H1 (cell line): ENCODE results near the gene SRP14. TPM values are rescaled to one million over a fixed set of nuclear protein-coding genes. Genes with fewer than 3 reads are reported as not detected.
A peak's percentile ranks its signal among the peaks of the same experiment; 100 is the strongest.

Experiments used
- CTCF ChIA-PET: fragments of 300-600 bp; sonication (Branson Sonifier 250); formaldehyde crosslinking; loops from one replicate; lab custom pipeline; 2021; ENCODE audit not compliant: partially characterized antibody; lab: Charles Lee
- POLR2A ChIA-PET: fragments of 300-600 bp; sonication (Branson Sonifier 250); formaldehyde crosslinking; loops from one replicate; lab custom pipeline; 2021; ENCODE audit warnings: inconsistent platforms; ENCODE audit not compliant: partially characterized antibody; lab: Charles Lee
- DNase-seq, 2 experiments: peaks; one replicate each; pipeline versions ENCODE4 v3.0.0 to v3.0.0-alpha.2; 2010 to 2022; ENCODE audit warnings: low spot score in 2 of 2, low read depth in 1 of 2, mixed read lengths in 1 of 2
- FAIRE-seq: peaks from 2 replicates; lab custom pipeline; 2011; peaks lifted over from hg19 to GRCh38; lab: Jason Lieb, UNC
- H2AFZ ChIP-seq: 2 replicates; pipeline ENCODE4 v1.8.1; 2012; ENCODE audit warnings: low read length, inconsistent platforms
- H2AK5ac ChIP-seq: 2 replicates; pipeline ENCODE4 v1.6.1; 2013; ENCODE audit warnings: low read depth, low read length
- H2BK120ac ChIP-seq: replicated peaks from 2 replicates; pipeline ENCODE3; 2013; ENCODE audit warnings: low read depth, low read length, inconsistent platforms
- H2BK12ac ChIP-seq: 2 replicates; pipeline ENCODE4 v1.6.1; 2013; ENCODE audit warnings: low read depth, low read length
- H2BK15ac ChIP-seq: 2 replicates; pipeline ENCODE4 v1.6.1; 2013; ENCODE audit warnings: low read length
- H2BK20ac ChIP-seq: 2 replicates; pipeline ENCODE4 v1.6.1; 2013; ENCODE audit warnings: low read length
- H2BK5ac ChIP-seq: 2 replicates; pipeline ENCODE4 v1.6.1; 2013; ENCODE audit warnings: low read depth, low read length
- H3K14ac ChIP-seq: 2 replicates; pipeline ENCODE4 v1.6.1; 2013; ENCODE audit warnings: inconsistent platforms; ENCODE audit not compliant: insufficient read length
- H3K18ac ChIP-seq: 2 replicates; pipeline ENCODE4 v1.6.1; 2013; ENCODE audit warnings: low read length; ENCODE audit errors: extremely low read depth
- H3K23ac ChIP-seq: 2 replicates; pipeline ENCODE4 v1.6.1; 2013; ENCODE audit warnings: inconsistent platforms; ENCODE audit not compliant: insufficient read length
- H3K23me2 ChIP-seq: 2 replicates; pipeline ENCODE4 v1.6.1; 2013; ENCODE audit warnings: low read depth, low read length
- H3K27ac ChIP-seq: 2 replicates; pipeline ENCODE4 v1.6.1; 2011; ENCODE audit warnings: low read depth, low read length, inconsistent platforms
- H3K27me3 ChIP-seq, 4 experiments: replicated peaks in 1 of 4; 1 replicate in 1 of 4; 2 replicates in 3 of 4; pipeline versions ENCODE4 v1.6.1 to v1.8.1; 2011 to 2013; ENCODE audit warnings: low read length in 3 of 4, mild to moderate bottlenecking in 3 of 4, inconsistent platforms in 2 of 4, mixed read lengths in 2 of 4, moderate library complexity in 1 of 4; ENCODE audit not compliant: control insufficient read depth in 3 of 4, insufficient read depth in 3 of 4; ENCODE audit errors: extremely low read depth in 1 of 4
- H3K36me3 ChIP-seq, 4 experiments: 2 replicates each; pipeline versions ENCODE4 v1.6.1 to v1.8.1; 2011 to 2013; ENCODE audit warnings: mild to moderate bottlenecking in 4 of 4, low read length in 3 of 4, moderate library complexity in 2 of 4, control low read depth in 1 of 4, inconsistent platforms in 1 of 4; ENCODE audit not compliant: insufficient read depth in 4 of 4, control insufficient read depth in 2 of 4
- H3K4ac ChIP-seq: replicated peaks from 2 replicates; pipeline ENCODE3; 2013; ENCODE audit warnings: low read length, low read depth, mixed read lengths, inconsistent platforms; ENCODE audit not compliant: insufficient read length
- H3K4me1 ChIP-seq, 4 experiments: replicated peaks in 1 of 4; 1 replicate in 1 of 4; 2 replicates in 3 of 4; pipeline versions ENCODE4 v1.6.1 to v1.8.1; 2011 to 2013; ENCODE audit warnings: low read length in 3 of 4, inconsistent platforms in 2 of 4, mixed read lengths in 1 of 4; ENCODE audit not compliant: insufficient read depth in 4 of 4, control insufficient read depth in 3 of 4
- H3K4me2 ChIP-seq, 2 experiments: 2 replicates each; pipeline versions ENCODE4 v1.6.1 to v1.8.1; 2011 to 2013; ENCODE audit warnings: low read depth in 2 of 2, low read length in 2 of 2, control low read depth in 1 of 2, inconsistent platforms in 1 of 2, mild to moderate bottlenecking in 1 of 2; ENCODE audit not compliant: insufficient read depth in 1 of 2
- H3K4me3 ChIP-seq, 4 experiments: fragments of 200-600, 300-600 bp in 1 of 4; sonication (generic), shearing (Covaris generic), sonication (Bioruptor Twin) in 1 of 4; 2 replicates each; pipeline versions ENCODE4 v1.5.1 to v1.8.1; 2011 to 2016; ENCODE audit warnings: low read length in 4 of 4, low read depth in 3 of 4, control low read depth in 2 of 4, inconsistent platforms in 2 of 4, mild to moderate bottlenecking in 2 of 4, mixed read lengths in 1 of 4, moderate library complexity in 1 of 4; ENCODE audit not compliant: insufficient read depth in 2 of 4; ENCODE audit errors: extremely low read depth in 1 of 4
- H3K56ac ChIP-seq: replicated peaks from 2 replicates; pipeline ENCODE3; 2013; ENCODE audit warnings: low read depth, mild to moderate bottlenecking, mixed read lengths, low read length, inconsistent platforms; ENCODE audit not compliant: insufficient read length
- H3K79me1 ChIP-seq: 2 replicates; pipeline ENCODE4 v1.6.1; 2013; ENCODE audit warnings: low read depth, low read length, control low read depth
- H3K79me2 ChIP-seq, 2 experiments: 2 replicates each; pipeline versions ENCODE4 v1.6.1 to v1.8.1; 2012 to 2013; ENCODE audit warnings: low read length in 2 of 2, mild to moderate bottlenecking in 2 of 2, inconsistent platforms in 1 of 2; ENCODE audit not compliant: insufficient read depth in 2 of 2, control insufficient read depth in 1 of 2
- H3K9ac ChIP-seq, 4 experiments: replicated peaks in 1 of 4; 1 replicate in 1 of 4; 2 replicates in 3 of 4; pipeline versions ENCODE4 v1.6.1 to v1.8.1; 2011 to 2013; ENCODE audit warnings: low read depth in 3 of 4, low read length in 3 of 4, control low read depth in 2 of 4, mild to moderate bottlenecking in 2 of 4, moderate library complexity in 2 of 4, inconsistent platforms in 1 of 4; ENCODE audit errors: extremely low read depth in 1 of 4
- H3K9me3 ChIP-seq, 2 experiments: 2 replicates each; pipeline versions ENCODE4 v1.6.1 to v1.8.1; 2012 to 2013; ENCODE audit warnings: mild to moderate bottlenecking in 2 of 2, moderate library complexity in 2 of 2, control low read depth in 1 of 2, inconsistent platforms in 1 of 2, low read depth in 1 of 2, low read length in 1 of 2, mixed read lengths in 1 of 2; ENCODE audit not compliant: insufficient read depth in 2 of 2
- H4K20me1 ChIP-seq, 2 experiments: replicated peaks in 1 of 2; 2 replicates each; pipeline versions ENCODE3 to v1.8.1; 2011 to 2013; ENCODE audit warnings: inconsistent platforms in 2 of 2, low read length in 2 of 2, mild to moderate bottlenecking in 1 of 2; ENCODE audit not compliant: insufficient read depth in 2 of 2, control insufficient read depth in 1 of 2
- H4K5ac ChIP-seq: 2 replicates; pipeline ENCODE4 v1.6.1; 2013; ENCODE audit warnings: low read length, low read depth, mixed read lengths, inconsistent platforms; ENCODE audit not compliant: insufficient read length
- H4K8ac ChIP-seq: 2 replicates; pipeline ENCODE4 v1.8.0; 2013; ENCODE audit warnings: mild to moderate bottlenecking, moderate library complexity, low read length, inconsistent platforms; ENCODE audit not compliant: insufficient read depth; ENCODE audit errors: extremely low read depth
- H4K91ac ChIP-seq: replicated peaks from 2 replicates; pipeline ENCODE3; 2013; ENCODE audit warnings: low read length, mixed read lengths, inconsistent platforms; ENCODE audit not compliant: insufficient read length
- ASH2L ChIP-seq: fragments of 200-600, 300-600 bp; sonication (generic); IDR thresholded peaks from one replicate; pipeline ENCODE4 v1.7.1; 2017; ENCODE audit warnings: low read length
- BCL11A ChIP-seq, 2 experiments: IDR thresholded peaks; one replicate each; pipeline ENCODE4 v1.6.1; 2011; ENCODE audit warnings: low read depth in 2 of 2, low read length in 2 of 2, mild to moderate bottlenecking in 2 of 2
- CHD1 ChIP-seq: IDR thresholded peaks from 2 replicates; pipeline ENCODE4 v1.6.1; 2012; ENCODE audit warnings: low read depth, low read length, improper control_type of control experiment
- E2F6 ChIP-seq: IDR thresholded peaks from 2 replicates; pipeline ENCODE4 v1.6.1; 2012; ENCODE audit warnings: inconsistent platforms
- FOSL1 ChIP-seq: IDR thresholded peaks from 2 replicates; pipeline ENCODE4 v1.6.1; 2011; ENCODE audit warnings: mild to moderate bottlenecking, low read depth, low read length, moderate library complexity; ENCODE audit not compliant: insufficient read depth
- KDM1A ChIP-seq: fragments of 200-600, 300-600 bp; sonication (generic); IDR thresholded peaks from 2 replicates; pipeline ENCODE4 v1.7.1; 2016; ENCODE audit warnings: mild to moderate bottlenecking, low read length, borderline replicate concordance
- KDM5A ChIP-seq: fragments of 200-600 bp; IDR thresholded peaks from 2 replicates; pipeline ENCODE4 v1.7.1; 2012; ENCODE audit warnings: mild to moderate bottlenecking, low read length, inconsistent platforms, mixed read lengths
- PHF8 ChIP-seq: fragments of 200-600 bp; sonication (generic); conservative IDR thresholded peaks from 2 replicates; pipeline ENCODE4 v1.7.1; 2012; ENCODE audit warnings: low read depth, mild to moderate bottlenecking, inconsistent platforms, low read length, moderate library complexity
- RAD21 ChIP-seq, 2 experiments: IDR thresholded peaks in 1 of 2; conservative IDR thresholded peaks in 1 of 2; 2 replicates each; pipeline ENCODE4 v1.6.1; 2011; ENCODE audit warnings: low read depth in 2 of 2, low read length in 2 of 2, improper control_type of control experiment in 1 of 2, inconsistent platforms in 1 of 2, mild to moderate bottlenecking in 1 of 2, moderate library complexity in 1 of 2
- USF2 ChIP-seq: IDR thresholded peaks from 2 replicates; pipeline ENCODE4 v1.6.1; 2011; ENCODE audit warnings: low read length, improper control_type of control experiment
- WGBS, 2 experiments: shearing (Covaris generic) in 1 of 2; methylation state at CpG; one replicate each; pipeline versions ENCODE4 v1.1.6 to v1.1.7; 2013 to 2015; ENCODE audit warnings: low lambda C conversion rate in 2 of 2, mixed read lengths in 2 of 2, inconsistent platforms in 1 of 2, low coverage in 1 of 2, missing lambda C conversion rate in 1 of 2; ENCODE audit not compliant: insufficient replicate concordance in 2 of 2, insufficient coverage in 1 of 2, insufficient read length in 1 of 2; ENCODE audit errors: extremely low coverage in 1 of 2, missing lambda C conversion rate in 1 of 2; 5-methylcytosine and 5-hydroxymethylcytosine counted together
- polyA plus RNA-seq, 7 experiments: library from polyadenylated mRNA; depleted of rRNA in 3 of 7; stranded (reverse) in 5 of 7; unstranded in 2 of 7; fragments of >200 nt in 5 of 7; fragments of 200-250 nt in 2 of 7; gene quantifications; 1 replicate in 5 of 7; 2 replicates in 1 of 7; 4 replicates in 1 of 7; pipeline versions ENCODE4 v1.2.1 to v1.2.3, GENCODE V29; 2011 to 2013; ENCODE audit warnings: missing spikeins in 2 of 7, mixed read lengths in 2 of 7
- total RNA-seq: library from RNA; stranded (reverse); fragmentation: NEBNext Ultra II Directional; extraction: Animal tissue kit (Norgen Biotek cat#: 25700); gene quantifications from 2 replicates; pipeline ENCODE4 v1.2.1, GENCODE V29; 2021

SRP14 gene
- total and polyA plus RNA-seq, 2 of the 8 experiments (the other 6 are each of a cell fraction or from before 2014, with no cell fraction given): 186 to 223 TPM

- Histone ChIP-seq H3K27me3 (no peaks in the 10 kb centered on the region; a peak in 1 of 7 replicates), H3K4me1 (peaks cover 0 to 23% (median 8%) of the 10 kb centered on the region in 4 experiments; a peak in 6 of 7 replicates), H4K91ac (no peak overlapping the region), H2AK5ac (no peak overlapping the region), H3K23ac (no peak overlapping the region), H3K79me1 (no peaks in the 10 kb centered on the region), H2BK120ac (no peak overlapping the region), H4K20me1 (no peaks in the 10 kb centered on the region), H3K9me3 (no peaks in the 10 kb centered on the region), H3K18ac (no peak overlapping the region), H3K36me3 (no peaks in the 10 kb centered on the region), H2AFZ (no peak overlapping the region), H2BK5ac (no peak overlapping the region), H2BK12ac (no peak overlapping the region), H2BK20ac (no peak overlapping the region), H3K23me2 (no peaks in the 10 kb centered on the region), H3K56ac (no peak overlapping the region), H3K9ac (no peak overlapping the region), H3K4ac (no peak overlapping the region), H2BK15ac (no peak overlapping the region), H3K79me2 (no peaks in the 10 kb centered on the region), H3K27ac (no peak overlapping the region), H3K4me2 (0 out of 4 replicates have a peak overlapping the region, but pooled peaks of 1 of the 2 experiments have one; percentile 0), H4K5ac (no peak overlapping the region), H4K8ac (no peak overlapping the region; the same call in 1 of the 2 replicates), H3K14ac (no peak overlapping the region), H3K4me3 (no peak overlapping the region)
- FAIRE-seq (no peak), DNase-seq (no peak)
- ChIA-PET CTCF (interaction anchor here (0.6 to 3.3 kb wide), 5 partner anchors 8 to 45 kb away, joined by 3 to 8 read pairs (median 3); no protein-coding TSS in a partner anchor), POLR2A (interaction anchor here (1.2 kb wide), 1 partner anchor 10 kb away, joined by 5 read pairs; no protein-coding TSS in a partner anchor)
- WGBS, 2 experiments: 84% methylated on average over 6 of the region's 6 CpGs; no CpG with 5 or more reads in 1 of the 2 experiments
- no peak for TF ChIP-seq RAD21 (IDR thresholded peaks at IDR 0.05 in 1 of 2, conservative IDR thresholded peaks at IDR 0.05 in 1 of 2; ENCODE audit: low read depth in 2 of 2, low read length in 2 of 2)
- no peak for TF ChIP-seq CHD1
- TF ChIP-seq KDM1A: no peak
- no peak for TF ChIP-seq BCL11A (IDR thresholded peaks at IDR 0.05; ENCODE audit: low read depth in 2 of 2, low read length in 2 of 2)
- TF ChIP-seq PHF8: no peak
- TF ChIP-seq E2F6: no peak
- TF ChIP-seq KDM5A: no peak
- no peak for TF ChIP-seq ASH2L
- TF ChIP-seq USF2: no peak
- TF ChIP-seq FOSL1: no peak
Measured at GRCh38 chr15:40067921-40068624, 29.1 kb upstream of the SRP14 start.
